Measurements from ENCODE around the gene HIGD1A.

HIGD1A gene

GRCh38 chr3:42780892-42781700 lies 23.2 kb downstream of the HIGD1A start:
- peak; percentile 61 for TF ChIP-seq CTCF (IDR thresholded peaks at IDR 0.05; ENCODE audit: low read depth, low read length, missing control alignments)
- Histone ChIP-seq H3K27ac (no peak overlapping the region), H3K36me3 (replicated peaks) (peaks cover 7% of the 10 kb centered on the region), H3K27me3 (replicated peaks) (no peaks in the 10 kb centered on the region), H3K4me3 (ENCODE audit: low read depth, low read length) (no peak overlapping the region)
- DNase-seq = peak; percentile 71
- in situ Hi-C loops (cut with HindIII; ENCODE audit: low pct_ligation_motif_present, low sequenced_read_pairs) = no loop called here

- H3K36me3 ChIP-seq (replicated peaks) = peaks cover 7% of the 10 kb centered on the region
- no peaks in the 10 kb centered on the region for H3K27me3 ChIP-seq (replicated peaks)
- no peak for TF ChIP-seq CTCF (IDR thresholded peaks at IDR 0.05; ENCODE audit: low read depth, low read length, missing control alignments)
- no peak for DNase-seq
- H3K4me3 ChIP-seq (ENCODE audit: low read depth, low read length) = no peak overlapping the region
- in situ Hi-C loops (cut with HindIII; ENCODE audit: low pct_ligation_motif_present, low sequenced_read_pairs) = no loop called here
- no peak overlapping the region for H3K27ac ChIP-seq
Observed at GRCh38 chr3:42780398-42780797, 23.9 kb downstream of the HIGD1A start.

- H3K27ac ChIP-seq = no peak overlapping the region
- no peak overlapping the region for H3K4me3 ChIP-seq (ENCODE audit: low read depth, low read length)
- no peak for TF ChIP-seq CTCF (IDR thresholded peaks at IDR 0.05; ENCODE audit: low read depth, low read length, missing control alignments)
- in situ Hi-C loops (cut with HindIII; ENCODE audit: low pct_ligation_motif_present, low sequenced_read_pairs) = no loop called here
- peaks cover 5% of the 10 kb centered on the region for H3K36me3 ChIP-seq (replicated peaks)
- H3K27me3 ChIP-seq (replicated peaks) = no peaks in the 10 kb centered on the region
- no peak for DNase-seq
Observed at GRCh38 chr3:42778644-42779043, 25.6 kb downstream of the HIGD1A start.

- H3K4me3 ChIP-seq (ENCODE audit: low read depth, low read length) = peak overlapping the region; percentile 56
- H3K27me3 ChIP-seq (replicated peaks) = no peaks in the 10 kb centered on the region
- DNase-seq = no peak
- peak overlapping the region; percentile 32 for H3K27ac ChIP-seq
- H3K36me3 ChIP-seq (replicated peaks) = no peaks in the 10 kb centered on the region
- TF ChIP-seq CTCF (IDR thresholded peaks at IDR 0.05; ENCODE audit: low read depth, low read length, missing control alignments) = no peak
- in situ Hi-C loops (cut with HindIII; ENCODE audit: low pct_ligation_motif_present, low sequenced_read_pairs) = no loop called here
Observed at GRCh38 chr3:42773409-42773751, 30.9 kb downstream of the HIGD1A start.

GRCh38 chr3:42772670-42773408 lies 31.5 kb downstream of the HIGD1A start, which contains the start of gene CCDC13:
Gene CCDC13 (minus strand): TSS chr3:42773253. CDS start chr3:42758345, 14,908 bp downstream.
- in situ Hi-C loops (cut with HindIII; ENCODE audit: low pct_ligation_motif_present, low sequenced_read_pairs) = no loop called here
- no peaks in the 10 kb centered on the region for H3K27me3 ChIP-seq (replicated peaks)
- no peaks in the 10 kb centered on the region for H3K36me3 ChIP-seq (replicated peaks)
- H3K27ac ChIP-seq = peak within 1 kb of the TSS; percentile 32
- H3K4me3 ChIP-seq (ENCODE audit: low read depth, low read length) = peak within 1 kb of the TSS; percentile 56
- peak; percentile 92 for DNase-seq
- no peak for TF ChIP-seq CTCF (IDR thresholded peaks at IDR 0.05; ENCODE audit: low read depth, low read length, missing control alignments)

Data from brain microvascular endothelial cell (primary cell).